HG03575 (cell line): ENCODE measurements around the gene ARHGEF38.

Experiments used
- ATAC-seq: cut with Tn5 transposase; IDR thresholded peaks from one replicate; pipeline ENCODE4 v1.9.1; 2021; ENCODE audit not compliant: unreplicated experiment, insufficient number of reproducible peaks, low FRiP score; ENCODE audit errors: extremely low read depth

ARHGEF38 gene

DNA sequence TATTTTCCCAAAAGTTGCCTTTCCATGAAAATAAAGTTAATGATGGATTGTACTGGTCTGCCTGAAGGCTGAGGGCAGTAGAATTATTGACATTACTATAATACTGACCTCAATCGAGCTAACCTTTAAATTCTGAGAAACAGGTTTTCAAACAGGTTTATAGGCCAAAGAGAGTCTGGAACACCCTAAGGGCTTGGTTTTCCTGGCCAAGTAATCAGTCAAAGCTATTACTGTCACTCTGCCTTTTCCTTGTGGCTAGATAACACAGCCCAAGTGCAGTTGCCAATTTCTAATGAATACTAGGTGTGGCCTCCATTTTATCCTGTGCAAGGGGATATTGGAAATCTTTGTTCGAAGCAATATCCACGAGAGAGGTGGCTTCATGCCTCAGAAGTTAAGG is 80.8 kb downstream of the ARHGEF38 start:
- ATAC-seq = no peak

DNA sequence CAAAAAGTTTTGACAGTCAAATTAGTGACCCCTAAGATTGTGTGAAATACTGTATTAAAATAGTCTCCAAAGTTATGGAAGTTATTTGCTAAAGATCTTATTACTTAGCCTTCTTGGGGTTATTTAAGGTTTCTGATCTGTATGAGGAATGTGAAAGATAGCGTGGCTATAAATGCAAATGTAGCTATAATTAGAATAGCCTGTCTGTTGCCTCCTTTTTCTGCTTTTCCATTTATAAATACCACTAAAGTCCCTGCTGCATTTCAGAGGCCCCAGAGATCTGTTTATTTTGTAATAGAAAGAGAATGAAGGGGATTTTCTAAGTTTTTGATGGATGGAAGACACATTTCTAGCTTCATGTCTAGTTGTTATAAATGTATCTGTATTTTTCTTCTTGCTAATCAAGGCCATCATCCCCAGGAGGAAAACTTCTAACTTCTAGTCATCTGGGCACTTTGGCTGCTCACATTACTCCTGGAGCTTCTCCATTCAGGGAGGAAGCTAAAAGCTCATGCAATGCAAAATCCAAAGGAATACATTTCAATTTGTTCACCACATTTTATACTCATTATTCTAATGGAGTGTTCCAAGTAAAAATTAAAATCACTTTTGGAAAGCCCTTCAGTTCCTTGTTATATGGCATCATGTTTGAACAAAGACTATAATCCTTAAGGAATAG is 82.1 kb downstream of the ARHGEF38 start:
- no peak for ATAC-seq

DNA sequence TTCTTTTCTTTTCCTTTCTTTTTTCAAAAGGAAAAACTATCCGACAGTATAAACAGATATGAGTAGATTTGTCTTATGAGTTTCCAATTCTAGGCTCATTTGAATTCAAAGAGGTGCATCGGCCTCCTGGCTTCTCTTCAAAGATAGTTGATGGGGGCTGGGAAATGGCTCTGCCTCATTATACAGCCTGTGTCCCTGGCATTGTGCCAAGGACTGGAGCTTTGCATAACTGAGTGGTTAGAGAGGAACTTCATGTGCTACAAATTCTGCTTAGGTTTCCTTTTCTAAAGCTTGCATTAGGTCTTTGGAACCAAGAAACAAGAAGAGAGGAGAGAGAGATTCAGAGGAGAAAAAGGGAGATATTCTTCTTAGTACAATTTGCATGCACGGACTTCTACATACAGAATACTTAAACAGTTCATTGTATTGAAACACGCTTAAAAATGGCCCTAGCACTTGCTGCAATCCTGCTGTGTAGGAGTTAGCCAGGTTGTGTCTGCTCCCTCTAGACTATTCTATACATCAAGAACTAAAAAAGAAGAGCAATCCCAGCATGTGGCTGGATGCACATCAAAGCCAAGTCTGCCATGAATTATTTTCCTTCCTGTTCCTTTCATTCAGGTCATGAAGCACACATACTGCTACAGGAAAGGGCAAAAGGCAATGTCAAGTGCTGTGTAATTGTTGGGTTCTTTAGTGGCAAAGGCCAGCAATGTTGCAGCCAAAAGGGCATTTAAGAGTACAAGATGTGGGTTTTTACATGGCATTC is 85.2 kb downstream of the ARHGEF38 start:
- ATAC-seq = peak; percentile 48

DNA sequence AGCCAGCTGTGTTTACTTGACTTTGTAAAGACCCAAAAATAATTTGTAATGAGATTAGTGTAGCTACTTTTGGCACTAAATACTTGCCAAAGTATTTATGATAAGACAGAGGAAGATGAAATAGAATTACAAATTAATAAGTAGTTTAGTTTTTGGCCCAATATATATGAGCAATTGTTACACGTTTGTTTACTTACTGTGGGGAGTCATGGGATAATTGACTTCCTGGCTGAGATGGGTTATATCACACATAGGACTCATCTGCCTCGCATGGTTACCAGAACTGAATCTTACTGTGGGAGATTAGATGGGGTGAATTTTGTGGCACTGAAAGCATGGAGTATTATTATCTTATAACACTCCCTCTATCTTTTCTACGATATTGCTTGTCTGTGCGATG is 89.4 kb downstream of the ARHGEF38 start:
- no peak for ATAC-seq

DNA sequence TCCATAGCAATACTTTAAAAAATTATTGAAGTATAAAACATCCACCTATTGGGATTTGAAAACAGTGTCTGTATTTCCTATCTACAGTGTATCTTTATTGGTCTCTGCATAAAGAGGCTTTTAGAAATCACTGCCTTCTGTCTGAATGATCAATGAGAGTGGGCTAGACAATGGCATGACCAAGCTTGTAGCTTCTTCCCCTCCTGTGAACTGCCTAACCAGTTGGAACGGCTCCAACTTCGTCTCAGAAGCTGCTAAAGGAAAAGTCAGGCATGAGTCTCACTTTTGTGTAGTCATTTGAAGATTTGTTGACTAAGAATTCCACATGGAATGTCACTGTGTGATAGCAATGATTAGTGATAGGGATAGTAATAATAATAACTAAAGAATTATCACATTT is 91.8 kb downstream of the ARHGEF38 start:
- no peak for ATAC-seq

DNA sequence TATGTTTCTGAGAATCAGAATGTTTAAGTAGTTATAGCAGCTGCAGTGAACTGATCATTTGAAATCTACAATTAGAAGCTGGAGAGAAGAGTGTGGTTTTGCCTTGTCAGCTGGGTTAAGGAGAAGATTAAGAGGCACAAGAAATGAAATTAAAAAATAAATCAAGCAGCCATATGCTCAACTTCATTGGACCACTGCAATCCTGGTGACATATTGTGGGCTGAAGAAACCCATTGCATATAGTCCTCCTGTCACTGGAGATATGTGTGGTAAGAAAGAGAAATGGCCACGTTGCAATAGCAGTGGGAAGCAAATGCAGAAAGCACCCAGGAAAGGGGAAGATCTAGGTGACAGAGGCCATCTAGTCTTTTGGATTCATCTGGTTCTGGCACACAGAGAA is 93.0 kb downstream of the ARHGEF38 start:
- no peak for ATAC-seq

DNA sequence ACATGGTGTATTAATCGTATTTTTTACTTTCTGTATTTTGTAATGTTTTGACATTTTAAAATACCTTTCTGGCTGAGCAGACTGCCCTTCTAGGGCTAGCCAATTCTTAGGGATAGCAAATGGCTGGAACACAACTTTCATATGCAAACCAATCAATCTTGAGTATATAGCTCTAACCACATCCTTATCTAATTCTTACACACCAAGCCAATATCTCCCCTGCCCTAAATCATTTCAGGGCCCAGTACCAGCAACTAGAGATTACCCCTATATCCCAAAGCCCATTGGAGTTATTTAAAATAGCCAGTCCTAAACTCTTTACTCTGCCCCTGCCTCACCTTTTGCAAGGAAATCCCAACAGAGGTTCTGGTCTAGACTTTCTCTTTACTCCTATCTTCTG is 97.8 kb downstream of the ARHGEF38 start:
- no peak for ATAC-seq

DNA sequence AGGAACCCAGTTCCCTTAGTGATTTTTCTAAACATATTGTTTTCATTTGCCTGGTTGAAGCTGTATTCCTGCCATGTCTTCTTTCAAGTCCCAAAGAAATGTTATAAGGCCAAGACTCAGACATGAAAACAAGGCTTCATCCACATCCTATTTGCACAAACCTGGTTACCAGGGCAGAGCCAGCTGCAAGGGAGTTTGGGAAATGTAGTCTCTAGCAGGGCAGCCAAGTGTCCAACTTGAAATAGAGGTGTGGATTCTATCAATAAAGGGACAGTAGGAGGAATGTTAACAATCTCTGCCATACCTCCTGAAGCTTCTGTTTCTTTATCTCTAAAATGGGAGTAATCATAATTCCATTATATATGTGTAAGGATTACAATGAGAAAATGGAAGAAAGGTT is 99.5 kb downstream of the ARHGEF38 start:
- ATAC-seq = no peak

DNA sequence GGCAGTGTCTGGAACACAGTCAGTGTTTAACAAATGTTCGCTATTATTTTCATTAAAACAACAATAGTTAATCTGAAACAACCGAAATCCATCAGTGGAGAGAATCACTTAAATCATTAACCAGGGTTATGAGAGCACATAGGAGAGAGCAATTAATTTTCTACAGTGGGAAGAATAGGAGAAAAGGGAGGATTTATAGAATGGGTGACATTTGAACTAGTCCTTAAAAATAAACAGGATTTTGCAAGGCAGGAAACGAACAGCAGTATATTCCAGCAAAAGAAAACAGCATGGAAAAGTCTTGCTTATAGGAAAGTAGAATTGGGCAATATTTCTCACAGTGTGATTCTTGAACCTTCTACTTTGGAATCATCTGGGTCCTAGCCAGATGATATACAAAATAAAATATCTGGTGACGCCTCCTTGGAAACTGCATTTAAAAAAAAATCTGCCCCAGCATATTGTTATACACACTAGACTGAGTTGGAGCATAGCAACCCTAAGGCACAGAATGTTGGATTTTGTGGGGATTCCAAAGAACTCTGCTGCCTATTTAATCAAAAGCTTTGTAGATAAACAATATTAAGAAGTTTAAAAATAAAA is 100.0 kb downstream of the ARHGEF38 start:
- no peak for ATAC-seq

DNA sequence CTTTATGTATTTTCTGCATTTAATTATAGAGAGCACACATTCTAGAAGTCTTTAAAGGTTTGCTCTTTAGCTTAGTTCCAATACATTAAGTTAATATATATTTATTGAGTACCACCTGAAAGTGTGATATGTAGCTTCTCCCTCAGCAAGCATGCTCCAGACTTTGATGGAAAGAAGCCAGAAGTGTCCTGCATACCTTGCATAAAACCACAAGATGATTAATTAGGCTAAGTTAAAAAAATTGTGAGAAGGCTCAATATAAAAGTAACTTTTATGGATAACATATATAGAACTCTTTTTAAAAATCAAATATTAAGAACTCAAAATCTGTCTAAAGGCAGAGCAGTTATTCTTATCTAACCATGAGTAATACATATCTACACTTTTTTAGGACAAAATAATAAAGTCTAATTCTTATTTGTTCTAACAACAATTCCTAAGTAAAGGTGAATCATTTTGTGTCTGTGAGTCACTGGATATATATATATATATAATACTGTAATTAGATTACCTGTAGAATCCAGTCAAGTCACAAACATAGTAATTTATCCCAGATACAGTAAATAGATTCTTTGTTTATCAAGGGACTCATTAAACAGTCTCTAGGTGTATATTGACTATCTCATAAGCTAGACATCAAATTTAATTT is 104.8 kb downstream of the ARHGEF38 start:
- no peak for ATAC-seq

DNA sequence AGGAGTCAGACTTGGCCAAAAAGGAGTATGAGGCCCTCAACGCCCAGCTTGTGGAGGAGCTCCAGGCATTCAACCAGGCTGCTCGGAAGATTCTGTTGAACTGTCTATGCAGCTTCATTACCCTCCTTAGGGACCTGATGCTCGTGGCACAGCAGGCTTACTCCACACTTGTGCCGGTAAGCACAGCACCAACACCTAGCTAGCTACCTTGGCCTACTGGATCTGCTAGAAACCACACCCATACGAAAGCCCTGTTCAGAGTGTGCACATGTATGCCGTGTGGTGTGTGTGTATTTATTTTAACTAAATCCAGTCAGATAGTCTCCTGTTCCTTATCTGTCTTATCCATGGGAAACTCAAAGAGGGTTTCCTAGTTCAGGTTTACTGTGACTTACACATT is 106.8 kb downstream of the ARHGEF38 start:
- no peak for ATAC-seq

DNA sequence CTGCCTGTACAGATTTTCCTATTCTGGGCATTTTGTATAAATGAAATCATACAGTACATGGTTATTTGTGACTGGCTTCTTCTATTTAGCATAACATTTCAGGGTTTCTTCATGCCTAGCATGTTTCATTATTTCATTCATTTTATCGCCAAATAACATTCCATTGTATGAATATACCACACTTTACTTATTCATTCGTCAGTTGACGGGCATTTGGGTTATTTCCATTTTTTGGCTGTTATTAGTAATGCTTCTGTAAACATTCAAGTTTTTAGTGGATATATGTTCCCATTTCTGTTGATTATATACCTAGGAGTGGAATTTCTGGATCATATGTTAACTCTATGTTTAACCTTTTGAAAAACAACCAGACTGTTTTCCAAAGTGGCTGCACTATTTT is 108.6 kb downstream of the ARHGEF38 start:
- no peak for ATAC-seq

DNA sequence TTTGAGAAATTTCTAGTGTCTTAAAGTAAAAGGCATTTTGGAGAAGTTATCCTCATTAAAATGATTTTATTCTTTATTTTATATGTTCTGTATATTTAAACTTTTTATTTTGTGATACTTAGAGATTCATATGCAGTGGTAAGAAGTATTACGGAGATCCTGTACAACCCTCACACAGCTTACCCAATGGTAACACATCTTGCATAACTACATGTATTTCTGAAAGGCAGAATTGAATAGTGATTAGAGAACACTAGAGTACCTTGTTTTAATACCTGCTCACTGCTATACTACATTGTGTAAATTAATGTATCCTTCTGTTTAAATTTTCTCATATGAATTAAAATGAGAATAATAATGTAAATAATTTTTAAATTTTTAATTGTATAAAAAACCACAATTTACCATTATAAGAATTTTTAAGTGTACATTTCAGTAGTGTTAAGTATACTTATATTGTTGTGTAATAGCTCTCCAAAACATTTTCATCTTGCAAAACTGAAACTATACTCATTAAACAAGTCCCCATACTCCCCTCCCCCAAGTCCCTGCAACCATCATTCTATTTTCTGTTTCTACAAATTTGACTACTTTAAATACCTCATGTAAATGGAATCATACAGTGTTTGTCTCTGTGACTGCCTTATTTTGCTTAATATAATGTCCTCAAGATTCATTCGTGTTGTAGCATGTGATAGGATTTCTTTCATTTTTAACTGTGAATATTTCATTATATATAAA is 110.7 kb downstream of the ARHGEF38 start:
- no peak for ATAC-seq

DNA sequence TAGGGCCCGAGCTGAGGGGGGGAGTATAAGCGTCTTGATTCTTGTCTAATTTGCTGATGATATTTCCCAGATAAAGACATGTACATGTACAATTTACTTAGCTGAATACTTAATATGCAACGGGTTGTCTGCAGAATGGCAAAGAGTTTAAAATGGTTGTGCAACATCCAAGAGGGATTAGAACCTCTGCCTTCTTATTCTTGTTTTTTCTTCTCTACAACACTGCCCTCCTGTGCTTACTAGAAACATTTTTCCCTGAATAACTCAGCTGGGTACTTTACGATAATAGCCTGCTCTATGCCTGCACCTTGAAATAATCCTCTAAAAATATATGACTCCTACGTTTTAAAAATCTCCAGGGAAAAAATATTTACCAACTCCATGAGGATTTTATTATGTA is 114.3 kb downstream of the ARHGEF38 start:
- no peak for ATAC-seq

DNA sequence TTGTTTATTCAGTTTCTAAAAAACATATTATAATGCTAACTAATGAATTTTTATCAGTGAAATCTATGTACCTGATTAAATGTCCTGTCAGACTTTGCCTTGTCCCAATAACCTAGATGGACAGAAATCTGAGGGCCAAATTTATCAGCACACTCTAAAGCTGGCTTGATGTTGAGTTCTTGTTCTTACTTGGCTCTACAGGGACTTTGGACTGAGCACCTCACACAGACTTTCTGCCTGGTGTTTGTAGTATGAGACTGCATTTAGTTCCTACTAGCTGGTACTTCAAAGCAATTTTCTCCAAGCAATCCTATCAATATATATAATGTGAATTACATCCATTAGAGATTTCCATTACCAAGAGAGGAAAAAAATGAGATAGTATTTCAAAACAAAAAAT is 118.3 kb downstream of the ARHGEF38 start:
- ATAC-seq = no peak

DNA sequence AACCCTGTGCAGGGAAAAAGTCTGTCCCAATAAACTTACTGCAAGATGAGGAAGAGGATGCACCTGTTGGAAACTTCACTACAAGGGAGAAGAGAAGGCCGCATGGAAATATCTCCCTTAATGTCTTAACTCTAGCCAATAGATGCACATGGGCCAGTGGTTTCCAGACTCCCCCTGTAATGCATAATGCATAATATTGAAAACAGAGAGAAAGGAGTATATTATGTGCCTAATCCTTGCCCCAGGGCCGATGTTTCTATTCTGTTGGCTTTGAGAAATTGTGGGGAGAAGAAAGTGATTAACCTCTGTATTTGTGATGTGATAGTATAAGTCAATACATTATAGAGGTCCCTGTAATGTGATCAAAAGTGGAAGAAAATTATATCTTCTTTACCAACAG is 118.9 kb downstream of the ARHGEF38 start:
- no peak for ATAC-seq

DNA sequence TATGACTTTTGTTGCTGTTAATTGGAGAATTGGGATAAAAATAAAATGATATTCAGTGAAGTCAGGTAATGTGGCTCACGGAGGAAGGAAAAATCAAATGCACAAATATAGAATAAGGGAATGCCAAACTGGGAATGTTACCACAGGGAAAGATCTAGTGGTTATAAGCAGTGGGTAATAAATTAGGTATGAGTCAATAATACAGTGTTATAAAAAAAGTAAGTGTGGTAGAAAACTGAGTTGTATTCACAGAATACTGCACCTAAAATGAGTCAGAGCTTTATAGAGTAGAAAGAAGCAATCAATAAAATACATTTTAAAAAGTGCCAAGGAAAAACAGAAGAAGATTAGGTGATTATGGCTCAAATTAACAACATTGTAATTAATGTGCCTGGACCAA is 121.6 kb downstream of the ARHGEF38 start:
- no peak for ATAC-seq

DNA sequence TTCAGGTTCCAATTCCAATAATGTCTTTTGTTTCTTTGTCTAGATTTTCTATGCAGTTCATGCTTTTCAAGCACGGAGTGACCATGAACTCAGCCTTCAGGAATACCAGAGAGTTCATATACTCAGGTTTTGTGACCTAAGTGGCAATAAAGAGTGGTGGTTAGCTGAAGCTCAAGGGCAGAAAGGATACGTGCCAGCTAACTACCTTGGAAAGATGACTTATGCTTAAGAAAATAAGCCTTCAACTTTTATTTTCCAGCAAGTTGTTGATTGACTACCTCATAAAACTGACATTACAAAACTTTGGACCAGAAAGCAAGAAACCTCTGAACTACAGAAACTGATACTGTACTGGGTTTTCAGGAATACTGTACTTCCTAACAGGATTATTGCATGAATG is 125.3 kb downstream of the ARHGEF38 start:
- ATAC-seq = no peak

DNA sequence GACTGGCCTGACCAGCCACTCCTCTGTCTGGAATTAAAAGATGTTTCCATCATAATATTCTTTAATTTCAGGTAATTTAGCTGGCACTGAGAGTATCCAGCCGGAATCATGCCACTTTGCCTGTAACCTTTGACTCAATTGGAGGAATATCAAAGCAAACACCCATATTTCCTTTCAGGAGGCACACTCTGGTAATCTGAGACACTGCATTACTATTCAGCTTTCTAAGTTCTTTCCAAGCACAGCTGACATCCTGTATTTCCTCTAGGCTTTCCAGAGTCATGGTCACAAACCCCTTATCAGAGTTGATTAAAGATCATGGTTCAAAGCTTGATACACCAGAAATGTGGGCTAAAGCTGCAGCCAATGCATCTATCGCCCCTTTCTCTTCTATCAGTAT is 126.8 kb downstream of the ARHGEF38 start:
- ATAC-seq = no peak
